HCT116 (cell line): ENCODE measurements around the gene ANAPC4. TPM values are rescaled to one million over a fixed set of nuclear protein-coding genes. Genes with fewer than 3 reads are reported as not detected.

Experiments
- ATAC-seq: fragments of 200-7000 bp; cut with Tn5 transposase; 2 replicates; pipeline ENCODE4 v1.9.1; 2020; ENCODE audit warnings: mild to moderate bottlenecking, moderate library complexity
- BruUV-seq: library from RNA; stranded (reverse); fragments of 400-500 nt; replicated peaks from 2 replicates; lab custom pipeline; 2021; lab: Mats Ljungman, UMichigan
- CTCF ChIA-PET: fragments of 300-600 bp; sonication (Branson Sonifier 250); formaldehyde crosslinking; loops from one replicate; lab custom pipeline; 2021; ENCODE audit warnings: antibody characterized with exemption; lab: Charles Lee
- POLR2A ChIA-PET: fragments of 300-600, 350-600 bp; sonication (Branson Sonifier 250); formaldehyde crosslinking; loops from one replicate; lab custom pipeline; 2021; ENCODE audit warnings: antibody characterized with exemption; lab: Charles Lee
- RAD21 ChIA-PET, 2 experiments: fragments of 300-600 bp; sonication (Branson Sonifier 250); formaldehyde crosslinking; loops; one replicate each; lab custom pipeline; 2023; ENCODE audit warnings: low total read pairs in 2 of 2; ENCODE audit not compliant: uncharacterized antibody in 2 of 2, unreplicated experiment in 2 of 2, low non-redundant PET in 1 of 2; lab: Charles Lee
- DNase-seq: peaks from one replicate; pipeline ENCODE4 v3.0.0-alpha.2; 2010; ENCODE audit warnings: low read depth, low spot score
- H2AFZ ChIP-seq: fragments of 200-600 bp; shearing (Covaris generic), sonication (generic); 2 replicates; pipeline ENCODE4 v1.6.1; 2017; ENCODE audit warnings: low read depth, mixed run types, mixed read lengths, antibody characterized with exemption, low read length; ENCODE audit not compliant: poor library complexity, severe bottlenecking
- H3K27ac ChIP-seq: 2 replicates; pipeline ENCODE4 v1.5.1; 2012; ENCODE audit warnings: low read depth, low read length
- H3K27me3 ChIP-seq: fragments of 200-600 bp; sonication (generic); 2 replicates; pipeline ENCODE4 v1.6.1; 2016; ENCODE audit warnings: mixed run types, low read length, mixed read lengths; ENCODE audit not compliant: insufficient read depth
- H3K36me3 ChIP-seq, 2 experiments: fragments of 200-500 bp in 1 of 2; fragments of 200-600 bp in 1 of 2; sonication (Bioruptor generic) in 1 of 2; sonication (generic) in 1 of 2; 2 replicates each; pipeline versions ENCODE4 v1.5.1 to v1.6.1; 2014 to 2016; ENCODE audit warnings: low read length in 2 of 2, inconsistent platforms in 1 of 2, mixed read lengths in 1 of 2, mixed run types in 1 of 2; ENCODE audit not compliant: insufficient read depth in 2 of 2, control insufficient read depth in 1 of 2
- H3K4me1 ChIP-seq, 2 experiments: fragments of 200-600 bp in 1 of 2; sonication (generic) in 1 of 2; 2 replicates each; pipeline versions ENCODE4 v1.5.1 to v1.6.1; 2012 to 2017; ENCODE audit warnings: low read length in 2 of 2, inconsistent platforms in 1 of 2, mild to moderate bottlenecking in 1 of 2, mixed read lengths in 1 of 2, mixed run types in 1 of 2, moderate library complexity in 1 of 2; ENCODE audit not compliant: insufficient read depth in 2 of 2, control insufficient read depth in 1 of 2
- H3K4me2 ChIP-seq: fragments of 200-600 bp; sonication (generic); 2 replicates; pipeline ENCODE4 v1.6.1; 2017; ENCODE audit warnings: mixed run types, low read length, mixed read lengths
- H3K4me3 ChIP-seq, 2 experiments: fragments of 200-600 bp in 1 of 2; sonication (generic) in 1 of 2; replicated peaks in 1 of 2; 2 replicates each; pipeline ENCODE4 v1.5.1; 2011 to 2016; ENCODE audit warnings: low read length in 2 of 2, control low read depth in 1 of 2, low read depth in 1 of 2, mild to moderate bottlenecking in 1 of 2, mixed read lengths in 1 of 2, mixed run types in 1 of 2
- H3K79me2 ChIP-seq: fragments of 200-600 bp; sonication (generic); 2 replicates; pipeline ENCODE4 v1.6.1; 2017; ENCODE audit warnings: mild to moderate bottlenecking, mixed run types, low read length, moderate library complexity, mixed read lengths; ENCODE audit not compliant: insufficient read depth
- H3K9ac ChIP-seq: fragments of 200-600 bp; sonication (generic); 2 replicates; pipeline ENCODE4 v1.6.1; 2016; ENCODE audit warnings: low read length, mixed read lengths
- H3K9me2 ChIP-seq: fragments of 200-600 bp; sonication (generic), shearing (Covaris generic); 2 replicates; pipeline ENCODE4 v1.6.1; 2017; ENCODE audit warnings: mixed run types, mild to moderate bottlenecking, moderate library complexity; ENCODE audit not compliant: insufficient read depth
- H3K9me3 ChIP-seq, 2 experiments: fragments of 200-500 bp in 1 of 2; fragments of 200-600 bp in 1 of 2; sonication (Bioruptor generic) in 1 of 2; sonication (generic) in 1 of 2; 2 replicates each; pipeline ENCODE4 v1.6.1; 2014 to 2017; ENCODE audit warnings: low read length in 2 of 2, mixed read lengths in 2 of 2, inconsistent platforms in 1 of 2, low read depth in 1 of 2, mild to moderate bottlenecking in 1 of 2, mixed run types in 1 of 2, moderate library complexity in 1 of 2; ENCODE audit not compliant: control insufficient read depth in 1 of 2, insufficient read depth in 1 of 2
- H4K20me1 ChIP-seq: fragments of 200-600 bp; sonication (generic), shearing (Covaris generic); 2 replicates; pipeline ENCODE4 v1.6.1; 2017; ENCODE audit warnings: mixed run types, mild to moderate bottlenecking, moderate library complexity; ENCODE audit not compliant: insufficient read depth
- JUND ChIP-seq: IDR thresholded peaks from 2 replicates; pipeline ENCODE4 v1.6.1; 2012
- SP1 ChIP-seq: IDR thresholded peaks from 2 replicates; pipeline ENCODE4 v1.6.1; 2012; ENCODE audit warnings: low read depth
- ZFX ChIP-seq: fragments of 450-650 bp; IDR thresholded peaks from 2 replicates; pipeline ENCODE4 v1.6.1; 2017
- ZNF274 ChIP-seq: fragments of 200-500 bp; sonication (Bioruptor generic); IDR thresholded peaks from 2 replicates; pipeline ENCODE4 v1.6.1; 2014; ENCODE audit warnings: mild to moderate bottlenecking, low read depth, low read length, inconsistent platforms
- intact Hi-C: fragments of 100-400 bp; cut with micrococcal nuclease; formaldehyde crosslinking; loops from 2 replicates; pipeline ENCODE4 v1.10.0; 2022
- total RNA-seq: library from RNA; stranded (reverse); gene quantifications from one replicate; pipeline ENCODE4 v1.2.1, GENCODE V29; 2021; ENCODE audit not compliant: unreplicated experiment
- TF ChIP-seq, protein P1 (sequence below): IDR thresholded peaks from 2 replicates; pipeline ENCODE4 v1.6.1; 2012
- TF ChIP-seq, protein P2 (sequence below), 3 experiments: fragments of 200-600 bp in 1 of 3; sonication (generic) in 1 of 3; IDR thresholded peaks in 2 of 3; conservative IDR thresholded peaks in 1 of 3; 2 replicates each; pipeline ENCODE4 v1.5.1; 2012 to 2017; ENCODE audit warnings: low read depth in 2 of 3, low read length in 2 of 3, antibody characterized with exemption in 1 of 3, borderline replicate concordance in 1 of 3, control low read depth in 1 of 3, mild to moderate bottlenecking in 1 of 3, mixed read lengths in 1 of 3, mixed run types in 1 of 3, moderate library complexity in 1 of 3; ENCODE audit not compliant: insufficient read depth in 1 of 3
- TF ChIP-seq, protein P3 (sequence below): IDR thresholded peaks from 2 replicates; pipeline ENCODE4 v1.6.1; 2012

Gene ANAPC4
- total RNA-seq, 1 experiment from 2014 or later = 29.2 TPM

DNA sequence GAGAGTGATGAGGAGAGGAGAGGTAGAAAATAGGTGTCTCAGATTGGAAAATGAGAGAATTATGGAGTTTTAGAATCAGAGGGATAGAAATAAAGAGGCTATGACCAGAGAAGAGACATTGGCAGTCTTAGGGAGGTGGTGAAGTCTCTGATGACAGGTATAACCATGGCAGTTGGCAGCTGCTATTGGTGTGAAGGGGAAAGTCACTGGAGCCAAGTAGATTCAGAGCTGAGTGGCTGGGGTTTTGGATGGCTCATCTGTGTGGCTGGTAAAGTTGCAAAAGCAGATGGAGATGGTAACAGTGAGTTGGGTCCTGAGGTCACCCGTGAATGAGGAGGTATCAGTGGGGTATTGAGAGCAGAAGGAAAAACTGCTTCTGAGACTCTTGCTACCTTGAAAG, 46.5 kb downstream of the ANAPC4 start:
- Histone ChIP-seq H3K4me1 (no peaks in the 10 kb centered on the region), H3K36me3 (no peaks in the 10 kb centered on the region), H2AFZ (no peak overlapping the region), H3K9me2 (no peaks in the 10 kb centered on the region), H3K27ac (no peak overlapping the region), H3K4me3 (no peak overlapping the region), H3K79me2 (no peaks in the 10 kb centered on the region), H4K20me1 (no peaks in the 10 kb centered on the region), H3K9ac (no peak overlapping the region), H3K4me2 (no peak overlapping the region), H3K27me3 (no peaks in the 10 kb centered on the region), H3K9me3 (no peaks in the 10 kb centered on the region)
- POLR2A ChIA-PET = no interaction called here
- BruUV-seq = no TSS peak
- TF ChIP-seq JUND = no peak
- no peak for TF ChIP-seq SP1
- TF ChIP-seq ZFX = no peak
- TF ChIP-seq, protein P1, sequence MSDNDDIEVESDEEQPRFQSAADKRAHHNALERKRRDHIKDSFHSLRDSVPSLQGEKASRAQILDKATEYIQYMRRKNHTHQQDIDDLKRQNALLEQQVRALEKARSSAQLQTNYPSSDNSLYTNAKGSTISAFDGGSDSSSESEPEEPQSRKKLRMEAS = no peak
- TF ChIP-seq, protein P2, sequence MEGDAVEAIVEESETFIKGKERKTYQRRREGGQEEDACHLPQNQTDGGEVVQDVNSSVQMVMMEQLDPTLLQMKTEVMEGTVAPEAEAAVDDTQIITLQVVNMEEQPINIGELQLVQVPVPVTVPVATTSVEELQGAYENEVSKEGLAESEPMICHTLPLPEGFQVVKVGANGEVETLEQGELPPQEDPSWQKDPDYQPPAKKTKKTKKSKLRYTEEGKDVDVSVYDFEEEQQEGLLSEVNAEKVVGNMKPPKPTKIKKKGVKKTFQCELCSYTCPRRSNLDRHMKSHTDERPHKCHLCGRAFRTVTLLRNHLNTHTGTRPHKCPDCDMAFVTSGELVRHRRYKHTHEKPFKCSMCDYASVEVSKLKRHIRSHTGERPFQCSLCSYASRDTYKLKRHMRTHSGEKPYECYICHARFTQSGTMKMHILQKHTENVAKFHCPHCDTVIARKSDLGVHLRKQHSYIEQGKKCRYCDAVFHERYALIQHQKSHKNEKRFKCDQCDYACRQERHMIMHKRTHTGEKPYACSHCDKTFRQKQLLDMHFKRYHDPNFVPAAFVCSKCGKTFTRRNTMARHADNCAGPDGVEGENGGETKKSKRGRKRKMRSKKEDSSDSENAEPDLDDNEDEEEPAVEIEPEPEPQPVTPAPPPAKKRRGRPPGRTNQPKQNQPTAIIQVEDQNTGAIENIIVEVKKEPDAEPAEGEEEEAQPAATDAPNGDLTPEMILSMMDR (IDR thresholded peaks at IDR 0.05 in 2 of 3, conservative IDR thresholded peaks at IDR 0.05 in 1 of 3; ENCODE audit: borderline replicate concordance in 1 of 3, insufficient read depth in 1 of 3, low read depth in 2 of 3, low read length in 2 of 3) = no peak
- TF ChIP-seq, protein P3, sequence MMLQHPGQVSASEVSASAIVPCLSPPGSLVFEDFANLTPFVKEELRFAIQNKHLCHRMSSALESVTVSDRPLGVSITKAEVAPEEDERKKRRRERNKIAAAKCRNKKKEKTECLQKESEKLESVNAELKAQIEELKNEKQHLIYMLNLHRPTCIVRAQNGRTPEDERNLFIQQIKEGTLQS = no peak
- TF ChIP-seq ZNF274 = no peak
- intact Hi-C loops = no loop called here
- DNase-seq = no peak
- ATAC-seq = no peak
- RAD21 ChIA-PET = no interaction called here
- CTCF ChIA-PET = no interaction called here
